OCI-LY3 (cell line): ENCODE results near the gene LMTK3.

ENCODE experiments used
- EZH2phosphoT487 ChIP-seq: fragments of 200-600 bp; shearing (Covaris generic); IDR thresholded peaks from 2 replicates; pipeline ENCODE4 v1.6.1; 2018; ENCODE audit warnings: antibody characterized with exemption, mixed run types, low read depth
- TF ChIP-seq, protein P1 (sequence below): fragments of 200-600, 300-600 bp; sonication (generic); IDR thresholded peaks from 2 replicates; pipeline ENCODE4 v1.5.1; 2014; ENCODE audit warnings: antibody characterized with exemption, low read length, low read depth

DNA sequence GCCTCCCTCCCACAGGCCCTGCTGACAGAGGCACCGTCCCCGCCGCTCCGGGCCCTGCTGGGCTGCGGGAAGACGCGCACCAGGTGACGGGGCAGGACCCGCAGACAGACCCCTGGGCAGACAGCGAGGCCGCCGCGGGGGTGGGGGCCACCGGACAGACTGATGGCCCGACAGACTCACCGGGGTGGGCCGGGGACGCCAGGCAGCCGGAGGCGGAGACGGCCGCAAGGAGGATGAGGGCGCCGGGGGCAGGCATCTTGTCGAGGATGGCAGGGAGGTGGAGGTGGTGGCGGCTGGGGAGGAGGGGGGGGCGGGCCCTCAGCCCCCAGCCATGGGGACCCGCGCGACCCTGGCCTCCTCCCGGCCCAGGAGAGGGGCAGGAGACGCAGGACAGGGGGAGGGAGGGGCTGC lies 309 bp downstream of the LMTK3 start:
- no peak for TF ChIP-seq EZH2phosphoT487
- TF ChIP-seq, protein P1, sequence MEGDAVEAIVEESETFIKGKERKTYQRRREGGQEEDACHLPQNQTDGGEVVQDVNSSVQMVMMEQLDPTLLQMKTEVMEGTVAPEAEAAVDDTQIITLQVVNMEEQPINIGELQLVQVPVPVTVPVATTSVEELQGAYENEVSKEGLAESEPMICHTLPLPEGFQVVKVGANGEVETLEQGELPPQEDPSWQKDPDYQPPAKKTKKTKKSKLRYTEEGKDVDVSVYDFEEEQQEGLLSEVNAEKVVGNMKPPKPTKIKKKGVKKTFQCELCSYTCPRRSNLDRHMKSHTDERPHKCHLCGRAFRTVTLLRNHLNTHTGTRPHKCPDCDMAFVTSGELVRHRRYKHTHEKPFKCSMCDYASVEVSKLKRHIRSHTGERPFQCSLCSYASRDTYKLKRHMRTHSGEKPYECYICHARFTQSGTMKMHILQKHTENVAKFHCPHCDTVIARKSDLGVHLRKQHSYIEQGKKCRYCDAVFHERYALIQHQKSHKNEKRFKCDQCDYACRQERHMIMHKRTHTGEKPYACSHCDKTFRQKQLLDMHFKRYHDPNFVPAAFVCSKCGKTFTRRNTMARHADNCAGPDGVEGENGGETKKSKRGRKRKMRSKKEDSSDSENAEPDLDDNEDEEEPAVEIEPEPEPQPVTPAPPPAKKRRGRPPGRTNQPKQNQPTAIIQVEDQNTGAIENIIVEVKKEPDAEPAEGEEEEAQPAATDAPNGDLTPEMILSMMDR: no peak
